A673 (cell line): Measurements from ENCODE around the gene TMPRSS2. TPM values are rescaled to one million over a fixed set of nuclear protein-coding genes. Genes with fewer than 3 reads are reported as not detected.

Experiments
- BruUV-seq: library from RNA; stranded (reverse); fragments of 400-500 nt; replicated peaks from 2 replicates; lab custom pipeline; 2021; lab: Mats Ljungman, UMichigan
- CTCF ChIA-PET: fragments of 300-600 bp; sonication (Branson Sonifier 250); formaldehyde crosslinking; loops from one replicate; lab custom pipeline; 2022; ENCODE audit warnings: antibody characterized with exemption; lab: Charles Lee
- POLR2A ChIA-PET: fragments of 300-600 bp; sonication (Branson Sonifier 250); formaldehyde crosslinking; loops from one replicate; lab custom pipeline; 2022; ENCODE audit warnings: antibody characterized with exemption; ENCODE audit not compliant: low non-redundant PET; lab: Charles Lee
- DNase-seq: peaks from one replicate; pipeline ENCODE4 v3.0.0-alpha.2; 2015; ENCODE audit warnings: low spot score
- H3K27ac ChIP-seq: fragments of 200-600 bp; sonication (generic); 2 replicates; pipeline ENCODE4 v1.5.1; 2016; ENCODE audit warnings: mixed run types, low read depth, mild to moderate bottlenecking, mixed read lengths, antibody characterized with exemption, low read length; ENCODE audit not compliant: poor library complexity, severe bottlenecking
- H3K27me3 ChIP-seq: fragments of 200-600 bp; sonication (generic); replicated peaks from 2 replicates; pipeline ENCODE4 v1.6.1; 2017; ENCODE audit warnings: mixed run types, low read depth, mild to moderate bottlenecking, mixed read lengths, antibody characterized with exemption, low read length; ENCODE audit not compliant: insufficient read depth, poor library complexity
- H3K36me3 ChIP-seq: fragments of 200-600 bp; sonication (generic); 2 replicates; pipeline ENCODE4 v1.6.1; 2016; ENCODE audit warnings: mixed run types, mild to moderate bottlenecking, mixed read lengths, antibody characterized with exemption, low read length; ENCODE audit not compliant: insufficient read depth, poor library complexity, severe bottlenecking
- H3K4me1 ChIP-seq: fragments of 200-600 bp; sonication (generic); 2 replicates; pipeline ENCODE4 v1.6.1; 2017; ENCODE audit warnings: mixed run types, mild to moderate bottlenecking, mixed read lengths, antibody characterized with exemption, low read length; ENCODE audit not compliant: insufficient read depth, poor library complexity, severe bottlenecking
- H3K4me3 ChIP-seq: fragments of 200-600 bp; sonication (generic); 2 replicates; pipeline ENCODE4 v1.5.1; 2016; ENCODE audit warnings: low read depth, mixed run types, mild to moderate bottlenecking, mixed read lengths, low read length; ENCODE audit not compliant: poor library complexity, severe bottlenecking
- H3K9me3 ChIP-seq: fragments of 200-600 bp; sonication (generic); 2 replicates; pipeline ENCODE4 v1.6.1; 2016; ENCODE audit warnings: mixed run types, low read depth, mild to moderate bottlenecking, mixed read lengths, antibody characterized with exemption, low read length; ENCODE audit not compliant: poor library complexity, severe bottlenecking
- EZH2 ChIP-seq: fragments of 200-600 bp; sonication (generic); IDR thresholded peaks from 2 replicates; pipeline ENCODE4 v1.6.1; 2017; ENCODE audit warnings: borderline replicate concordance, low read depth, mild to moderate bottlenecking, mixed read lengths, antibody characterized with exemption, low read length; ENCODE audit not compliant: poor library complexity, severe bottlenecking
- intact Hi-C: fragments of 100-400 bp; cut with micrococcal nuclease; formaldehyde crosslinking; loops from one replicate; pipeline ENCODE4 v1.10.0; 2022; ENCODE audit not compliant: unreplicated experiment
- total RNA-seq: library from RNA; stranded (reverse); gene quantifications from 2 replicates; pipeline ENCODE4 v1.2.3, GENCODE V29; 2021
- TF ChIP-seq, protein P1 (sequence below): fragments of 300-800, 200-600 bp; sonication (generic); conservative IDR thresholded peaks from 2 replicates; pipeline ENCODE4 v1.5.1; 2017; ENCODE audit warnings: low read depth, mild to moderate bottlenecking, antibody characterized with exemption, low read length, moderate library complexity, mixed read lengths

TMPRSS2 gene
- total RNA-seq, 1 experiment from 2014 or later = not detected

DNA sequence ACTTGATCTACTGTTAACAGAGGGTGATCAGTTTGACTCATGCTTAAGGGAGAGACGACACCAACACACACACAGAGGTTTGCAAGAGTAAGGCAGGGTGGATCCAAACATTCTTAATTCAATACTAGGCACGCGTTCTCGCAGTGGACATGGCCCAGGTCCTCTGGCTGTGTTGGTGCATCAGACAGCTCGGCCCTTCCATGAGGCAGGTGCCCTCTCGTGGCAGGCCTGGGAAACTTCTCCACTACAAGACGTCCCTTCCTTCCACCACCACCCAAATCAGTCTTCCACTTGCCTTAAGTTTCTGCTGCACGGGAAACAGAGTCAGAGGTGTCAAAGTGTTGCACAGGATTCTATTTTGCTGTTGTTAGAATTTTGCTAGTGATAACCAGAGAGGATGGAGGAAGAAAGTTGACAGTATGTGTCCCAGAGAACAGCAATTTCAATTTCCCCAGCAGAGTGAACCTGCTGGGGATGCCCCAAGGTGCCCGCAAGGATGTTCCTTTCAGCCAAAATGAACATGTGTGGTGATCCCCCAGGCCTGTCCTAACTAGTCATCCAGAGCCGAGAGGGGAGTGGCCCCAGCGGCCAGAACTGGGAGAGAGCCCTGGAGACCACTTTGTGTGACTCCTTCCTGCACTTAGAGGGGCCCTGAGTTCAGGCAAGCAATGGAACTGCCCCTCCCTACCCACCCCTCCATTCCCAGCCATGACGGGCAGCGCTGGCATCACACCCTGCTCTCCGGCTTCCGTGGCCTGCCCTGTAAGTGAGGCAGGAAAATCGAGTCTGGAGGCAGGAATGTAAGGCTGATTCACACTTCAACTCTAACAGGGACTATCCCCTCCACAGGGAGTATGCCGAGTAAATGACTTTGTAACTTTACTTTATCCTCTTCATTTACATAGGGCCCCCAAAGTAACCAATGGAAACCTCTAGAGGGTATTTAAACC lies 47.1 kb downstream of the TMPRSS2 start:
- intact Hi-C loops = loop anchor here (2.0 kb wide), 1 partner anchor 178 kb away; no protein-coding TSS in a partner anchor
- H3K4me3 ChIP-seq = no peak overlapping the region
- no peaks in the 10 kb centered on the region for H3K9me3 ChIP-seq
- DNase-seq = peak; percentile 55
- BruUV-seq = no TSS peak
- no peaks in the 10 kb centered on the region for H3K4me1 ChIP-seq
- TF ChIP-seq, protein P1, sequence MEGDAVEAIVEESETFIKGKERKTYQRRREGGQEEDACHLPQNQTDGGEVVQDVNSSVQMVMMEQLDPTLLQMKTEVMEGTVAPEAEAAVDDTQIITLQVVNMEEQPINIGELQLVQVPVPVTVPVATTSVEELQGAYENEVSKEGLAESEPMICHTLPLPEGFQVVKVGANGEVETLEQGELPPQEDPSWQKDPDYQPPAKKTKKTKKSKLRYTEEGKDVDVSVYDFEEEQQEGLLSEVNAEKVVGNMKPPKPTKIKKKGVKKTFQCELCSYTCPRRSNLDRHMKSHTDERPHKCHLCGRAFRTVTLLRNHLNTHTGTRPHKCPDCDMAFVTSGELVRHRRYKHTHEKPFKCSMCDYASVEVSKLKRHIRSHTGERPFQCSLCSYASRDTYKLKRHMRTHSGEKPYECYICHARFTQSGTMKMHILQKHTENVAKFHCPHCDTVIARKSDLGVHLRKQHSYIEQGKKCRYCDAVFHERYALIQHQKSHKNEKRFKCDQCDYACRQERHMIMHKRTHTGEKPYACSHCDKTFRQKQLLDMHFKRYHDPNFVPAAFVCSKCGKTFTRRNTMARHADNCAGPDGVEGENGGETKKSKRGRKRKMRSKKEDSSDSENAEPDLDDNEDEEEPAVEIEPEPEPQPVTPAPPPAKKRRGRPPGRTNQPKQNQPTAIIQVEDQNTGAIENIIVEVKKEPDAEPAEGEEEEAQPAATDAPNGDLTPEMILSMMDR = peak; percentile 71
- no peak for TF ChIP-seq EZH2
- H3K36me3 ChIP-seq = no peaks in the 10 kb centered on the region
- CTCF ChIA-PET = interaction anchor here (0.7 to 1.0 kb wide), 2 partner anchors 82 to 178 kb away, joined by 3 to 10 read pairs; no protein-coding TSS in a partner anchor
- POLR2A ChIA-PET = no interaction called here
- H3K27ac ChIP-seq = no peak overlapping the region
- H3K27me3 ChIP-seq = no peaks in the 10 kb centered on the region

DNA sequence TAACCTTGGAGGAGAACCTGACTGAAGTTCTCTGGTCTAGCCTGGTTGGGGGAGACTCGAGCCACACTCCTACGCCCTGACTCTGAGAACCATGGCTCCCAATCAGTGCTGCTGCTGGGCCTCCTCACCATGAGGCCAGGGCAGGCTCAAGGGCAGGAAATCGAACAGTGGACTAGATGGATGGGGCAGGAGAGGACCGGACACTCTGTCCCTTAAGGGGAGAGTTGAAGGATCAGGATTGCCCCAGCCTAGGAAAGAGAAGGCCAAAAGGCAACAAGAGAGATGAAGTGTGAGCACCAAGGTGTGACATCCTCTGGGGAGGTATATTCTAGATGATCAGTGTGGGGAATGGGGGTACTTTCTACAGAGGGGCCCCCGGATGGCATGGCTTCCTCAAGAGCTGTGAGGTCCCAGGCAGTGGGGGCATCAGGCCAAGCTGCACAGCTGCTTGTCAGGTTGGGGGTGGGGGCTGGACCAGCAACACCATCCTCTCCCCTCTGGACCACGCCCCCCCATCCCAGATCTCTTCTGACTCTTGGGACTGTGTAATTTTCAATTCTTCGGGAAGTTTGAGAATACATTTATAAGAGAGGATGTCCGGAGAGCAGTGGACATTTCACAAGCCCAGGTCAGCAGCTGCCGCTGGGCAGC lies 47.9 kb downstream of the TMPRSS2 start:
- no peak overlapping the region for H3K27ac ChIP-seq
- POLR2A ChIA-PET = no interaction called here
- H3K4me1 ChIP-seq = no peaks in the 10 kb centered on the region
- no peaks in the 10 kb centered on the region for H3K9me3 ChIP-seq
- H3K4me3 ChIP-seq = no peak overlapping the region
- no peaks in the 10 kb centered on the region for H3K27me3 ChIP-seq
- CTCF ChIA-PET = interaction anchor here (0.7 to 1.0 kb wide), 2 partner anchors 82 to 177 kb away, joined by 3 to 10 read pairs; no protein-coding TSS in a partner anchor
- TF ChIP-seq EZH2 = no peak
- TF ChIP-seq, protein P1 = no peak
- no TSS peak for BruUV-seq
- intact Hi-C loops = loop anchor here (2.0 kb wide), 1 partner anchor 177 kb away; no protein-coding TSS in a partner anchor
- no peaks in the 10 kb centered on the region for H3K36me3 ChIP-seq
- DNase-seq = no peak

DNA sequence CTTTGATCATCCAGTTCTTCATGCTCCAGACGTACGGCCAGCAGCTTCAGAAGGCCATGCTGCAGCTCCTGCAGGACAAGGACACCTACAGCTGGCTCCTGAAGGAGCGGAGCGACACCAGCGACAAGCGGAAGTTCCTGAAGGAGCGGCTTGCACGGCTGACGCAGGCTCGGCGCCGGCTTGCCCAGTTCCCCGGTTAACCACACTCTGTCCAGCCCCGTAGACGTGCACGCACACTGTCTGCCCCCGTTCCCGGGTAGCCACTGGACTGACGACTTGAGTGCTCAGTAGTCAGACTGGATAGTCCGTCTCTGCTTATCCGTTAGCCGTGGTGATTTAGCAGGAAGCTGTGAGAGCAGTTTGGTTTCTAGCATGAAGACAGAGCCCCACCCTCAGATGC lies 49.4 kb downstream of the TMPRSS2 start:
- no TSS peak for BruUV-seq
- no peaks in the 10 kb centered on the region for H3K9me3 ChIP-seq
- H3K36me3 ChIP-seq = no peaks in the 10 kb centered on the region
- H3K27me3 ChIP-seq = no peaks in the 10 kb centered on the region
- no peak overlapping the region for H3K27ac ChIP-seq
- DNase-seq = no peak
- H3K4me1 ChIP-seq = no peaks in the 10 kb centered on the region
- TF ChIP-seq, protein P1 = no peak
- TF ChIP-seq EZH2 = no peak
- H3K4me3 ChIP-seq = no peak overlapping the region
- ChIA-PET CTCF (no interaction called here), POLR2A (no interaction called here)
- intact Hi-C loops = no loop called here
